HepG2 (cell line): Measurements from ENCODE around the gene FAM219B. TPM values are rescaled to one million over a fixed set of nuclear protein-coding genes. Genes with fewer than 3 reads are reported as not detected.

Source experiments
- ATAC-seq: fragments of 200-7000 bp; cut with Tn5 transposase; 3 replicates; pipeline ENCODE4 v1.9.1; 2020; ENCODE audit warnings: mild to moderate bottlenecking, moderate library complexity
- BruUV-seq: library from RNA; stranded (reverse); fragments of 400-500 nt; replicated peaks from 2 replicates; lab custom pipeline; 2021; lab: Mats Ljungman, UMichigan
- CTCF ChIA-PET: fragments of 300-600 bp; formaldehyde crosslinking; extraction: SDS; loops from one replicate; lab custom pipeline; 2021; ENCODE audit warnings: low total read pairs, inconsistent platforms, low intra/inter-chr PET ratio; lab: Yijun Ruan, JAX
- POLR2A ChIA-PET: fragments of 350-600 bp; sonication (Branson Sonifier 250); formaldehyde crosslinking; loops from one replicate; lab custom pipeline; 2020; ENCODE audit warnings: antibody characterized with exemption, inconsistent platforms; lab: Yijun Ruan, JAX
- DNase-seq: peaks from one replicate; pipeline ENCODE4 v3.0.0-alpha.2; 2015; ENCODE audit warnings: low spot score
- FAIRE-seq: peaks from 3 replicates; lab custom pipeline; 2011; peaks lifted over from hg19 to GRCh38; lab: Jason Lieb, UNC
- H2AFZ ChIP-seq: one replicate; pipeline ENCODE4 v1.6.1; 2011; ENCODE audit warnings: low read length, inconsistent platforms
- H3K27ac ChIP-seq: fragments of 300-600 bp; 3 replicates; pipeline ENCODE4 v1.8.0; 2011; ENCODE audit warnings: mixed run types, mild to moderate bottlenecking, mixed read lengths, low read length, inconsistent platforms; ENCODE audit not compliant: insufficient read depth; ENCODE audit errors: extremely low read length
- H3K27me3 ChIP-seq, 2 experiments: fragments of 200-600 bp in 1 of 2; 2 replicates in 1 of 2; 3 replicates in 1 of 2; pipeline versions ENCODE4 v1.6.0 to v1.8.0; 2011; ENCODE audit warnings: low read length in 2 of 2, mild to moderate bottlenecking in 2 of 2, moderate library complexity in 2 of 2, inconsistent platforms in 1 of 2; ENCODE audit not compliant: insufficient read depth in 2 of 2, control insufficient read depth in 1 of 2
- H3K36me3 ChIP-seq, 2 experiments: fragments of 200-600 bp in 1 of 2; replicated peaks in 1 of 2; 2 replicates in 1 of 2; 3 replicates in 1 of 2; pipeline versions ENCODE4 v1.5.1 to v1.8.0; 2011; ENCODE audit warnings: low read length in 2 of 2, inconsistent platforms in 1 of 2; ENCODE audit not compliant: insufficient read depth in 2 of 2, control insufficient read depth in 1 of 2
- H3K4me1 ChIP-seq: 2 replicates; pipeline ENCODE4 v1.5.1; 2012; ENCODE audit warnings: low read length, inconsistent platforms; ENCODE audit not compliant: insufficient read depth
- H3K4me2 ChIP-seq: 2 replicates; pipeline ENCODE4 v1.6.0; 2011; ENCODE audit warnings: low read depth, low read length, inconsistent platforms
- H3K4me3 ChIP-seq, 3 experiments: fragments of 200-600 bp in 1 of 3; sonication (generic), shearing (Covaris generic) in 1 of 3; replicated peaks in 1 of 3; 2 replicates each; pipeline ENCODE4 v1.5.1; 2011 to 2016; ENCODE audit warnings: low read length in 3 of 3, inconsistent platforms in 2 of 3, low read depth in 2 of 3, mild to moderate bottlenecking in 2 of 3, control low read depth in 1 of 3, mixed read lengths in 1 of 3; ENCODE audit not compliant: insufficient read depth in 1 of 3
- H3K79me2 ChIP-seq: one replicate; pipeline ENCODE4 v1.6.1; 2011; ENCODE audit warnings: low read length, inconsistent platforms; ENCODE audit not compliant: insufficient read depth
- H3K9ac ChIP-seq: 2 replicates; pipeline ENCODE4 v1.6.0; 2011; ENCODE audit warnings: mild to moderate bottlenecking, low read depth, low read length, inconsistent platforms; ENCODE audit not compliant: insufficient read depth
- H3K9me3 ChIP-seq: 2 replicates; pipeline ENCODE4 v1.5.1; 2012; ENCODE audit warnings: mild to moderate bottlenecking, low read length
- H4K20me1 ChIP-seq: 2 replicates; pipeline ENCODE4 v1.6.0; 2011; ENCODE audit warnings: inconsistent platforms, mild to moderate bottlenecking, low read length, moderate library complexity; ENCODE audit not compliant: insufficient read depth
- CBX5 ChIP-seq: sonication (generic); formaldehyde crosslinking; IDR thresholded peaks from 2 replicates; pipeline ENCODE4 v1.4.0; 2020; ENCODE audit warnings: missing genetic modification reagents, borderline replicate concordance
- DDIT3 ChIP-seq: sonication (generic); formaldehyde crosslinking; IDR thresholded peaks from 2 replicates; pipeline ENCODE4 v1.4.0; 2020; ENCODE audit warnings: mild to moderate bottlenecking, missing genetic modification reagents
- HNF1A ChIP-seq, 2 experiments: sonication (generic) in 1 of 2; formaldehyde crosslinking in 1 of 2; IDR thresholded peaks; 2 replicates each; pipeline versions ENCODE4 v1.4.0 to v1.6.1; 2016 to 2020; ENCODE audit warnings: borderline replicate concordance in 1 of 2, low read depth in 1 of 2, mild to moderate bottlenecking in 1 of 2, missing genetic modification reagents in 1 of 2
- KLF11 ChIP-seq: IDR thresholded peaks from 2 replicates; pipeline ENCODE4 v1.6.1; 2016; ENCODE audit warnings: missing compliant biosample characterization
- MTF2 ChIP-seq: sonication (generic); formaldehyde crosslinking; IDR thresholded peaks from 2 replicates; pipeline ENCODE4 v1.5.0; 2020; ENCODE audit warnings: missing genetic modification reagents, borderline replicate concordance
- MXD3 ChIP-seq: IDR thresholded peaks from 2 replicates; pipeline ENCODE4 v1.6.1; 2016; ENCODE audit warnings: mild to moderate bottlenecking, missing biosample characterization, missing genetic modification reagents
- NFIB ChIP-seq: sonication (generic); formaldehyde crosslinking; IDR thresholded peaks from 2 replicates; pipeline ENCODE4 v1.9.0; 2021; ENCODE audit warnings: missing genetic modification reagents, mild to moderate bottlenecking, borderline replicate concordance
- ONECUT2 ChIP-seq: sonication (generic); formaldehyde crosslinking; IDR thresholded peaks from 2 replicates; pipeline ENCODE4 v1.4.0; 2020; ENCODE audit warnings: missing genetic modification reagents
- SMYD3 ChIP-seq: sonication (generic); formaldehyde crosslinking; IDR thresholded peaks from 2 replicates; pipeline ENCODE4 v1.8.1; 2023; ENCODE audit warnings: mild to moderate bottlenecking, missing genetic modification reagents
- SRSF4 ChIP-seq: fragments of 200-400 bp; formaldehyde crosslinking; IDR thresholded peaks from one replicate; pipeline ENCODE4 v1.6.1; 2018; ENCODE audit warnings: mild to moderate bottlenecking, low read depth, low read length, moderate library complexity; ENCODE audit not compliant: poor library complexity, severe bottlenecking
- TFDP2 ChIP-seq: sonication (generic); formaldehyde crosslinking; IDR thresholded peaks from 2 replicates; pipeline ENCODE4 v1.4.0; 2020; ENCODE audit warnings: missing genetic modification reagents
- ZBTB1 ChIP-seq: sonication (generic); formaldehyde crosslinking; IDR thresholded peaks from 2 replicates; pipeline ENCODE4 v1.4.0; 2020; ENCODE audit warnings: missing genetic modification reagents, borderline replicate concordance
- ZFX ChIP-seq: sonication (generic); formaldehyde crosslinking; IDR thresholded peaks from 2 replicates; pipeline ENCODE4 v1.4.0; 2020; ENCODE audit warnings: mild to moderate bottlenecking, low read depth, missing genetic modification reagents, moderate library complexity
- ZNF205 ChIP-seq: IDR thresholded peaks from 2 replicates; pipeline ENCODE4 v1.6.1; 2018; ENCODE audit warnings: missing biosample characterization, missing genetic modification reagents
- ZNF33A ChIP-seq: sonication (generic); formaldehyde crosslinking; IDR thresholded peaks from 2 replicates; pipeline ENCODE4 v1.5.1; 2020; ENCODE audit warnings: missing genetic modification reagents, mild to moderate bottlenecking, moderate library complexity, borderline replicate concordance
- ZNF496 ChIP-seq: sonication (generic); formaldehyde crosslinking; IDR thresholded peaks from 2 replicates; pipeline ENCODE4 v1.8.1; 2023; ENCODE audit warnings: mild to moderate bottlenecking, moderate library complexity, missing genetic modification reagents; ENCODE audit not compliant: insufficient replicate concordance
- ZNF550 ChIP-seq: sonication (generic); formaldehyde crosslinking; IDR thresholded peaks from 2 replicates; pipeline ENCODE4 v1.4.0; 2020; ENCODE audit warnings: mild to moderate bottlenecking, missing genetic modification reagents, borderline replicate concordance
- ZZZ3 ChIP-seq: sonication (generic); formaldehyde crosslinking; IDR thresholded peaks from 2 replicates; pipeline ENCODE4 v1.4.0; 2020; ENCODE audit warnings: missing genetic modification reagents, mild to moderate bottlenecking, borderline replicate concordance
- WGBS: methylation state at CpG from one replicate; pipeline ENCODE4 v1.1.6; 2017; ENCODE audit warnings: low lambda C conversion rate; 5-methylcytosine and 5-hydroxymethylcytosine counted together
- in situ Hi-C: cut with HindIII; loops from 2 replicates; pipeline ENCODE4 v1.10.0; 2017; ENCODE audit warnings: low pct_unique_long_range_greater_than_20kb; ENCODE audit not compliant: extremely low pct_ligation_motif_present
- intact Hi-C: fragments of 100-400 bp; cut with micrococcal nuclease; formaldehyde crosslinking; loops from one replicate; pipeline ENCODE4 v1.10.0; 2022; ENCODE audit not compliant: unreplicated experiment
- polyA plus RNA-seq, 8 experiments: library from polyadenylated mRNA; depleted of rRNA in 3 of 8; stranded (reverse) in 7 of 8; unstranded in 1 of 8; fragments of >200 nt; fragmentation: Illumina TruSeq in 4 of 8; extraction: Trizol in 4 of 8; gene quantifications; 2 replicates each; pipeline versions ENCODE4 v1.2.1 to v1.2.3, GENCODE V29; 2011 to 2016; ENCODE audit warnings: low read depth in 4 of 8, missing spikeins in 1 of 8, mixed read lengths in 1 of 8; ENCODE audit not compliant: insufficient read depth in 1 of 8
- total RNA-seq, 5 experiments: library from RNA; depleted of rRNA; stranded (reverse); fragments of >200 nt; fragmentation: Illumina TruSeq; extraction: Trizol; gene quantifications; 2 replicates each; pipeline ENCODE4 v1.2.3, GENCODE V29; 2016; ENCODE audit warnings: low read depth in 1 of 5

The FAM219B gene
- total and polyA plus RNA-seq, 2 of the 13 experiments (the other 11 are each of a cell fraction or from before 2014, with no cell fraction given) = 36.6 to 50.2 TPM

GRCh38 chr15:74913041-74913440 lies 6.4 kb upstream of the FAM219B start (continued):
- no peak for TF ChIP-seq HNF1A (IDR thresholded peaks at IDR 0.05; ENCODE audit: low read depth)
- no peak for TF ChIP-seq HNF1A (CRISPR knock-in tag; IDR thresholded peaks at IDR 0.05; ENCODE audit: borderline replicate concordance)
- no peak for TF ChIP-seq ZNF33A
- no peak for TF ChIP-seq ZNF496
- no peak for TF ChIP-seq NFIB (CRISPR knock-in tag)

- no TSS peak for BruUV-seq
- in situ Hi-C loops (no loop called here), intact Hi-C loops (loop anchor here (5.0 kb wide), 1 partner anchor 44 kb away; no protein-coding TSS in a partner anchor)
- Histone ChIP-seq H3K4me3 (no peak overlapping the region), H3K9ac (no peak overlapping the region), H2AFZ (no peak overlapping the region), H3K36me3 (peaks cover 6 to 24% of the 10 kb centered on the region in 2 experiments), H3K4me2 (no peak overlapping the region), H3K27ac (no peak overlapping the region), H4K20me1 (no peaks in the 10 kb centered on the region), H3K9me3 (no peaks in the 10 kb centered on the region), H3K4me1 (peaks cover 27% of the 10 kb centered on the region), H3K27me3 (no peaks in the 10 kb centered on the region; a peak in 1 of 5 replicates), H3K79me2 (peaks cover 16% of the 10 kb centered on the region)
- 100% methylated on average over 3 of the region's 4 CpGs for WGBS
- ChIA-PET POLR2A (interaction anchor here (0.8 kb wide), 1 partner anchor 29 kb away, joined by 3 read pairs; the partner anchor contains the start of gene COX5A), CTCF (no interaction called here)
- no peak for FAIRE-seq
- ATAC-seq = no peak
- DNase-seq = no peak
- TF ChIP-seq CBX5 = no peak
- TF ChIP-seq SRSF4 = no peak
- no peak for TF ChIP-seq ONECUT2 (CRISPR knock-in tag)
- no peak for TF ChIP-seq ZBTB1 (CRISPR knock-in tag)
- TF ChIP-seq DDIT3 = no peak
- TF ChIP-seq MTF2 (CRISPR knock-in tag) = no peak
- no peak for TF ChIP-seq ZFX (CRISPR knock-in tag)
- TF ChIP-seq ZNF205 (CRISPR knock-in tag) = no peak
- no peak for TF ChIP-seq ZZZ3 (CRISPR knock-in tag)
- TF ChIP-seq KLF11 = no peak
- no peak for TF ChIP-seq SMYD3 (CRISPR knock-in tag)
- TF ChIP-seq MXD3 (CRISPR knock-in tag) = no peak
- TF ChIP-seq TFDP2 (CRISPR knock-in tag) = no peak
- TF ChIP-seq ZNF550 (CRISPR knock-in tag) = no peak
Observed at GRCh38 chr15:74908635-74909034, 2.0 kb upstream of the FAM219B start.
